GM19328 (cell line): ENCODE data around the gene GINM1.

Source experiments
- ATAC-seq: cut with Tn5 transposase; IDR thresholded peaks from one replicate; pipeline ENCODE4 v1.9.1; 2021; ENCODE audit warnings: mild to moderate bottlenecking, moderate library complexity; ENCODE audit not compliant: unreplicated experiment

Gene GINM1

GRCh38 chr6:149592983-149593382 lies 26.8 kb downstream of the GINM1 start:
- no peak for ATAC-seq

- ATAC-seq = no peak
These were observed 27.2 kb downstream of the GINM1 start for GRCh38 chr6:149593408-149593807.

- no peak for ATAC-seq
These were observed 34.3 kb downstream of the GINM1 start for GRCh38 chr6:149600508-149600907.

- ATAC-seq = no peak
These were observed 42.3 kb downstream of the GINM1 start for GRCh38 chr6:149608381-149608982.

GRCh38 chr6:149614337-149614736 lies 48.2 kb downstream of the GINM1 start:
- no peak for ATAC-seq

GRCh38 chr6:149615805-149616204 lies 49.6 kb downstream of the GINM1 start:
- ATAC-seq = no peak

- ATAC-seq = no peak
These were observed 61.5 kb downstream of the GINM1 start for GRCh38 chr6:149627672-149628071.

GRCh38 chr6:149628875-149629510 lies 62.8 kb downstream of the GINM1 start:
- peak; percentile 69 for ATAC-seq

GRCh38 chr6:149634315-149634714 lies 68.1 kb downstream of the GINM1 start:
- ATAC-seq = no peak

- ATAC-seq = no peak
These were observed 69.9 kb downstream of the GINM1 start for GRCh38 chr6:149636124-149636523.
